A549 (cell line): ENCODE data around the gene PALM3. TPM values are rescaled to one million over a fixed set of nuclear protein-coding genes. Genes with fewer than 3 reads are reported as not detected.
"Not testable (repeated sequence)": the region's sequence is repeated elsewhere in the genome, so short reads cannot be mapped to it uniquely, and the experiment has no call there.

Experiments used
- ATAC-seq, 2 experiments: fragments of 200-7000 bp in 1 of 2; fragments of >200 bp in 1 of 2; cut with Nextera tagmentation in 1 of 2; cut with Tn5 transposase in 1 of 2; 3 replicates each; pipeline versions ENCODE4 v1.8.0 to v1.9.1; 2018 to 2020; ENCODE audit warnings: mild to moderate bottlenecking in 1 of 2, moderate library complexity in 1 of 2
- CTCF ChIA-PET: fragments of 300-600 bp; sonication (Branson Sonifier 250); formaldehyde crosslinking; extraction: SDS; loops from one replicate; lab custom pipeline; 2021; ENCODE audit warnings: antibody characterized with exemption, inconsistent platforms; lab: Yijun Ruan, JAX
- POLR2A ChIA-PET: fragments of 350-600 bp; formaldehyde crosslinking; extraction: SDS; loops from one replicate; lab custom pipeline; 2021; ENCODE audit warnings: antibody characterized with exemption, inconsistent platforms; lab: Yijun Ruan, JAX
- DNase-seq, 2 experiments: peaks; one replicate each; pipeline versions ENCODE4 v3.0.0 to v3.0.0-alpha.2; 2011 to 2016; ENCODE audit warnings: low read depth in 1 of 2, low spot score in 1 of 2
- FAIRE-seq: peaks from 2 replicates; lab custom pipeline; 2011; peaks lifted over from hg19 to GRCh38; lab: Jason Lieb, UNC
- H3K27ac ChIP-seq, 2 experiments: fragments of >200 bp; sonication (Bioruptor Twin); formaldehyde crosslinking; 3 replicates each; pipeline ENCODE4 v1.5.1; 2016 to 2017
- H3K4me1 ChIP-seq: fragments of >200 bp; sonication (Bioruptor Twin); formaldehyde crosslinking; 3 replicates; pipeline ENCODE4 v1.6.1; 2016
- H3K4me2 ChIP-seq: fragments of >200 bp; sonication (Bioruptor Twin); formaldehyde crosslinking; 3 replicates; pipeline ENCODE4 v1.6.1; 2016
- H3K4me3 ChIP-seq: fragments of >200 bp; sonication (Bioruptor Twin); formaldehyde crosslinking; 3 replicates; pipeline ENCODE4 v1.5.1; 2016
- H3K9me3 ChIP-seq: fragments of >200 bp; sonication (Bioruptor Twin); formaldehyde crosslinking; 3 replicates; pipeline ENCODE4 v1.6.1; 2016
- CHD2 ChIP-seq: fragments of 150-350 bp; IDR thresholded peaks from 2 replicates; pipeline ENCODE4 v1.6.1; 2014; ENCODE audit warnings: low read length; ENCODE audit not compliant: partially characterized antibody
- EP300 ChIP-seq, 2 experiments: fragments of >200 bp; sonication (Bioruptor Twin); formaldehyde crosslinking; IDR thresholded peaks; 2 replicates in 1 of 2; 3 replicates in 1 of 2; pipeline ENCODE4 v1.6.1; 2016 to 2017
- ESRRA ChIP-seq: fragments of 150-350 bp; IDR thresholded peaks from 2 replicates; pipeline ENCODE4 v1.6.1; 2014; ENCODE audit warnings: mild to moderate bottlenecking, low read length, borderline replicate concordance
- RNF2 ChIP-seq: fragments of 200-600 bp; sonication (generic); IDR thresholded peaks from 2 replicates; pipeline ENCODE4 v1.6.1; 2016; ENCODE audit warnings: low read depth, mild to moderate bottlenecking, antibody characterized with exemption, moderate library complexity, borderline replicate concordance
- SMC3 ChIP-seq: fragments of >200 bp; sonication (Bioruptor Twin); formaldehyde crosslinking; IDR thresholded peaks from 3 replicates; pipeline ENCODE4 v1.6.1; 2018; ENCODE audit warnings: inconsistent platforms
- ZC3H11A ChIP-seq: fragments of 450-650 bp; IDR thresholded peaks from 2 replicates; pipeline ENCODE4 v1.6.1; 2014; ENCODE audit warnings: antibody characterized with exemption, mild to moderate bottlenecking
- ZFP36 ChIP-seq: fragments of 450-650 bp; IDR thresholded peaks from 2 replicates; pipeline ENCODE4 v1.6.1; 2014; ENCODE audit warnings: borderline replicate concordance; ENCODE audit not compliant: partially characterized antibody
- WGBS: methylation state at CpG from one replicate; pipeline ENCODE4 v1.1.6; 2017; ENCODE audit errors: missing lambda C conversion rate; 5-methylcytosine and 5-hydroxymethylcytosine counted together
- polyA plus RNA-seq, 4 experiments: library from polyadenylated mRNA; depleted of rRNA in 3 of 4; stranded (reverse); fragments of >200 nt; fragmentation: RNase III in 1 of 4; extraction: RNeasy Plus Mini Kit Qiagen cat#74134 plus additional on column Dnase treatment in 1 of 4; gene quantifications; 2 replicates in 3 of 4; 3 replicates in 1 of 4; pipeline ENCODE4 v1.2.3, GENCODE V29; 2011 to 2017
- TF ChIP-seq, protein P1 (sequence below): fragments of 150-350 bp; IDR thresholded peaks from 2 replicates; pipeline ENCODE4 v1.6.1; 2014; ENCODE audit warnings: low read depth, mild to moderate bottlenecking, low read length
- TF ChIP-seq, protein P2 (sequence below): fragments of 450-650 bp; IDR thresholded peaks from 2 replicates; pipeline ENCODE4 v1.6.1; 2014; ENCODE audit warnings: antibody characterized with exemption
- TF ChIP-seq, protein P3 (sequence below): fragments of >200 bp; sonication (Bioruptor Twin); formaldehyde crosslinking; IDR thresholded peaks from 3 replicates; pipeline ENCODE4 v1.5.1; 2016

PALM3 gene
- polyA plus RNA-seq, 2 of the 4 experiments (the other 2 are of a cell fraction), result 0.96 to 12.1 TPM

DNA sequence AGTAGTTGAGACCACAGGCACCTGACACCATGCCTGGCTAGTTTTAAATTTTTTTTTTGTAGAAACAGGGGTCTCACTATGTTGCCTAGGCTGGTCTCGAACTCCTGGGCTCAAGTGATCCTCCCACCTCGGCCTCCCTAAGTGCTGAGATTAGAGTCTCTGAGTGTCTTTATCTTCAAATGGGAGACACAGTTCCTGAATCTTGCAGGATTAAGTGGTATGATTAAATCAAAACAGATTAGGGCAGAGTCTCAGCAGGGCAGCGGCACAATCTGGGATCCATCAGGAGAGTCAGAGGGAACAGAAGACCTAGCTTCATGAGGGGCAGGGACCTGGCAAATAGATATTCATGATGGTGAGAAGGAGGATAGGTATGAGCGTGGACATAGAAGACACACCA lies 33.0 kb downstream of the PALM3 start:
- ATAC-seq (no peak), FAIRE-seq (no peak), DNase-seq (no peak)
- 65% methylated on average over 4 of the region's 4 CpGs for WGBS
- TF ChIP-seq RNF2, result no peak
- Histone ChIP-seq H3K4me1 (peaks cover 6% of the 10 kb centered on the region; the same call in 2 of the 3 replicates), H3K4me2 (no peak overlapping the region), H3K27ac (no peak overlapping the region), H3K9me3 (no peaks in the 10 kb centered on the region), H3K4me3 (no peak overlapping the region)
- POLR2A ChIA-PET, result no interaction called here
- CTCF ChIA-PET, result no interaction called here

DNA sequence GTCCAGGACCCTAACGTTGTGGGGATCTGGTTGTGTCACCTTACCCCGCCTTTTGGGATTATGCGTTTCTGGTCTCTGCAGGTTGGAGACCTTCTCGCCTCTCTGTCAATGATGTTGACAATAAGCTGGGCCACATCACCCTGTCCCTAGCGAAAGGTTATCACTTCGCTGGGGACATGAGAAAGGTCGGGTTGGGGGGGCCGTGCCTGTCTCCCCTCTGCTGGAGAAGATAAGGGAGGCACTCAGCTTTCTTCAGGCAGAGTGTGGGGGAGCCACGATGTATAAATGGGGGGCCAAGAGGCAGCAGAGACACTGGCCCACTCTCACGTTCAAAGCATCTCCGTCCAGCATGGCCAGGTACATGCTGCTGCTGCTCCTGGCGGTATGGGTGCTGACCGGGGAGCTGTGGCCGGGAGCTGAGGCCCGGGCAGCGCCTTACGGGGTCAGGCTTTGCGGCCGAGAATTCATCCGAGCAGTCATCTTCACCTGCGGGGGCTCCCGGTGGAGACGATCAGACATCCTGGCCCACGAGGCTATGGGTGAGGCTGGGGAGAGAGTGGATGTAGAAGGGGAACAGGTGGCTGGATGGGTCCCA lies 33.9 kb downstream of the PALM3 start, which contains the start of gene RLN3:
TSS of gene RLN3 (plus strand) at position 293 of the 595 bp plus-strand sequence. CDS start at position 350, 57 bp downstream.
- H3K9me3 ChIP-seq, result no peaks in the 10 kb centered on the region
- FAIRE-seq (no peak), DNase-seq (no peak), ATAC-seq (no peak)
- no peak for TF ChIP-seq CHD2
- TF ChIP-seq, protein P1, sequence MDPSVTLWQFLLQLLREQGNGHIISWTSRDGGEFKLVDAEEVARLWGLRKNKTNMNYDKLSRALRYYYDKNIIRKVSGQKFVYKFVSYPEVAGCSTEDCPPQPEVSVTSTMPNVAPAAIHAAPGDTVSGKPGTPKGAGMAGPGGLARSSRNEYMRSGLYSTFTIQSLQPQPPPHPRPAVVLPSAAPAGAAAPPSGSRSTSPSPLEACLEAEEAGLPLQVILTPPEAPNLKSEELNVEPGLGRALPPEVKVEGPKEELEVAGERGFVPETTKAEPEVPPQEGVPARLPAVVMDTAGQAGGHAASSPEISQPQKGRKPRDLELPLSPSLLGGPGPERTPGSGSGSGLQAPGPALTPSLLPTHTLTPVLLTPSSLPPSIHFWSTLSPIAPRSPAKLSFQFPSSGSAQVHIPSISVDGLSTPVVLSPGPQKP, result no peak
- TF ChIP-seq, protein P2, sequence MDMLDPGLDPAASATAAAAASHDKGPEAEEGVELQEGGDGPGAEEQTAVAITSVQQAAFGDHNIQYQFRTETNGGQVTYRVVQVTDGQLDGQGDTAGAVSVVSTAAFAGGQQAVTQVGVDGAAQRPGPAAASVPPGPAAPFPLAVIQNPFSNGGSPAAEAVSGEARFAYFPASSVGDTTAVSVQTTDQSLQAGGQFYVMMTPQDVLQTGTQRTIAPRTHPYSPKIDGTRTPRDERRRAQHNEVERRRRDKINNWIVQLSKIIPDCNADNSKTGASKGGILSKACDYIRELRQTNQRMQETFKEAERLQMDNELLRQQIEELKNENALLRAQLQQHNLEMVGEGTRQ, result no peak
- no peak within 1 kb of the TSS for H3K4me2 ChIP-seq
- H3K4me1 ChIP-seq, result peaks cover 9% of the 10 kb centered on the region; the same call in 2 of the 3 replicates
- WGBS, result 64% methylated on average over 17 of the region's 24 CpGs
- no peak within 1 kb of the TSS for H3K4me3 ChIP-seq
- ChIA-PET POLR2A (no interaction called here), CTCF (interaction anchor here (0.6 kb wide), 1 partner anchor 15 kb away, joined by 3 read pairs; no protein-coding TSS in a partner anchor)
- no peak within 1 kb of the TSS for H3K27ac ChIP-seq

DNA sequence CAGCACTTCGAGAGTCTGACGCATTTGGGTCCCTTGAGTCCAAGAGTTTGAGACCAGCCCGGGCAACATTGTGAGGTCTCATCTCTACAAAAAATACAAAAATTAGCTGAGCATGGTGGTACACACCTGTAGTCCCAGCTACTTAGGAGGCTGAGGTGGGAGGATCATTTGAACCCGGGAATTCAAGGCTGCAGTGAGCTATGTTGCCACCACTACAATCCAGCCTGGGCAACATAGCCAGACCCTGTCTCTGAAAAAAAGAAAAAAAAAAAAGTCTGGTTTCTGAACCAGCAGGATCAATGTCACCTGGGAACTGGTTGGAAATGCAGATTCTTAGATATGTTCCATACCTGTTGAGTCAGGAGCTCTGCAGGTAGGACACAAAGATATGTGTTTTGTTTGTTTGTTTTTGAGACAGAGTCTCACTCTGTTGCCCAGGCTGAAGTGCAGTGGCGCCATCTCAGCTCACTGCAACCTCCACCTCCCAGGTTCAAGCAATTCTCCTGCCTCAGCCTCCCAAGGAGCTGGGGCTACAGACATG lies 35.2 kb downstream of the PALM3 start:
- H3K4me3 ChIP-seq, H3K9me3 ChIP-seq, H3K4me2 ChIP-seq, POLR2A ChIA-PET, H3K27ac ChIP-seq, FAIRE-seq, ATAC-seq, H3K4me1 ChIP-seq, DNase-seq: not testable (repeated sequence)
- CTCF ChIA-PET, result interaction anchor here (0.6 to 1.1 kb wide), 3 partner anchors 46 to 172 kb away, joined by 4 to 7 read pairs (median 4); partner anchors contain the start of gene MISP3
- WGBS, result 66% methylated on average over 3 of the region's 5 CpGs

DNA sequence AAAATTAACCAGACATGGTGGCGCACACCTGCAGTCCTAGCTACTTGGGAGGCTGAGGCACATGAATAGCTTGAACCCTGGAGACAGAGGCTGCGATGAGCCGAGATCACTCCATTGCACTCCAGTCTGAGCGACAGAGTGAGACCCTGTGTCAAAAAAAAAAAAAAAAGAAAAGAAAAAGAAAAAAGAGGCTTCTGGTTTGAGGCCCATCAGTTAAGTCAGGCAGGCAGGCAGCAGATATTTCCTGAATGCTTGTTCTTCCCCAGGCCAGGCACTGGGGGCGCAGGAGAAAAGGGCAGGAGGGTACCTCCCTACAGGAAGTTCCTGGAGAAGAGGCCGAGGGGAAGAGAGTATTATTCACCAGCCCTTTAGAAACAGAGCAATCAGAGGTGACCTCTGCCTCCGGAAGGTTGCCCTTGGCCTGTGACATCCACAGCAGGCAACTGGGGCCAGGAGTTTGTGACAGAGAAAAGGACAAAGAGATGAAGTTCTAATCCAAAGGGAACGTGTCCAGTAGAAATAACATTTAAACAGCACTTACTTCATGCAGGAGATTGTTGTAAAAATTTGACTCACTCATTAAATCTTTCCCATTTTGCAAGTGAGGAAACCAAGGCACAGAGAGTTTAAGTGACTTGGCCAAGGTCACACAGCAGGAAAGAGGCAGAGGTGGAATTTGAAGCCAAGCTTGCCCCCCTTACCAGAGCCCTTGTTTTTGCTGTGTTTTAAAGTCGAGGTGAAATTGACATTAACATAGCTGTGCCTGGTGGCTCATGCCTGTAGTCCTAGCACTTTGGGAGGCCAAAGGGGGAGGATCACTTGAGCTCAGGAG lies 38.3 kb downstream of the PALM3 start:
- Histone ChIP-seq H3K4me3 (no peak overlapping the region), H3K4me2 (no peak overlapping the region), H3K4me1 (peaks cover 5% of the 10 kb centered on the region; the same call in 1 of the 3 replicates), H3K27ac (peak overlapping the region; percentile 49 to 68; a peak in 4 of 6 replicates), H3K9me3 (no peaks in the 10 kb centered on the region)
- FAIRE-seq (no peak), DNase-seq (peak; percentile 58 to 71), ATAC-seq (peak; percentile 92 to 96)
- WGBS, result 52% methylated on average over 9 of the region's 9 CpGs
- ChIA-PET POLR2A (interaction anchor here (1.0 kb wide), 1 partner anchor 17 kb away, joined by 4 read pairs; the partner anchor contains the start of gene RFX1), CTCF (interaction anchor here (1.0 to 4.3 kb wide), 6 partner anchors 8 to 49 kb away, joined by 3 to 13 read pairs (median 6); partner anchors contain the start of genes IL27RA and MISP3)
- TF ChIP-seq ZFP36 (peak; percentile 18), EP300 (IDR thresholded peaks at IDR 0.05) (no peak), SMC3 (no peak), ESRRA (peak; percentile 60; the same call in 1 of the 2 replicates), ZC3H11A (no peak)
- TF ChIP-seq, protein P3, sequence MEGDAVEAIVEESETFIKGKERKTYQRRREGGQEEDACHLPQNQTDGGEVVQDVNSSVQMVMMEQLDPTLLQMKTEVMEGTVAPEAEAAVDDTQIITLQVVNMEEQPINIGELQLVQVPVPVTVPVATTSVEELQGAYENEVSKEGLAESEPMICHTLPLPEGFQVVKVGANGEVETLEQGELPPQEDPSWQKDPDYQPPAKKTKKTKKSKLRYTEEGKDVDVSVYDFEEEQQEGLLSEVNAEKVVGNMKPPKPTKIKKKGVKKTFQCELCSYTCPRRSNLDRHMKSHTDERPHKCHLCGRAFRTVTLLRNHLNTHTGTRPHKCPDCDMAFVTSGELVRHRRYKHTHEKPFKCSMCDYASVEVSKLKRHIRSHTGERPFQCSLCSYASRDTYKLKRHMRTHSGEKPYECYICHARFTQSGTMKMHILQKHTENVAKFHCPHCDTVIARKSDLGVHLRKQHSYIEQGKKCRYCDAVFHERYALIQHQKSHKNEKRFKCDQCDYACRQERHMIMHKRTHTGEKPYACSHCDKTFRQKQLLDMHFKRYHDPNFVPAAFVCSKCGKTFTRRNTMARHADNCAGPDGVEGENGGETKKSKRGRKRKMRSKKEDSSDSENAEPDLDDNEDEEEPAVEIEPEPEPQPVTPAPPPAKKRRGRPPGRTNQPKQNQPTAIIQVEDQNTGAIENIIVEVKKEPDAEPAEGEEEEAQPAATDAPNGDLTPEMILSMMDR, result peak; percentile 17; the same call in 2 of the 3 replicates
